Peyer's patch (tissue), 4 donors: ENCODE results near the gene CP. TPM values are rescaled to one million over a fixed set of nuclear protein-coding genes. Genes with fewer than 3 reads are reported as not detected.
"Not testable (repeated sequence)": the region's sequence is repeated elsewhere in the genome, so short reads cannot be mapped to it uniquely, and the experiment has no call there.

Source experiments
- DNase-seq, 3 donors: peaks; one replicate each; pipeline ENCODE4 v3.0.0-alpha.2; 2017 to 2019
- H3K27ac ChIP-seq, 4 donors: fragments of 200-600 bp; sonication (generic); one replicate each; pipeline ENCODE4 v1.5.1; 2016 to 2019
- H3K27me3 ChIP-seq, 2 donors: fragments of 200-600 bp; sonication (generic); one replicate each; pipeline ENCODE4 v1.5.1; 2019
- H3K36me3 ChIP-seq, 3 donors: fragments of 200-600 bp; sonication (generic); one replicate each; pipeline ENCODE4 v1.5.1; 2016 to 2019
- H3K4me1 ChIP-seq, 4 donors: fragments of 200-600 bp; sonication (generic); one replicate each; pipeline ENCODE4 v1.5.1; 2016 to 2019
- H3K4me3 ChIP-seq, 4 donors: fragments of 200-600 bp; sonication (generic); 1 replicate in 3 of 4; 2 replicates in 1 of 4; pipeline ENCODE4 v1.5.1; 2016 to 2019; ENCODE audit warnings: mild to moderate bottlenecking in 1 of 4
- H3K9me3 ChIP-seq, 4 donors: fragments of 200-600 bp; sonication (generic); one replicate each; pipeline ENCODE4 v1.5.1; 2016 to 2019; ENCODE audit warnings: mild to moderate bottlenecking in 1 of 4
- CTCF ChIP-seq, 6 experiments: fragments of 450-650 bp in 4 of 6; fragments of 200-600 bp in 2 of 6; sonication (generic) in 1 of 6; IDR thresholded peaks; one replicate each; pipeline ENCODE4 v1.5.1; 2017 to 2019; ENCODE audit warnings: antibody characterized with exemption in 6 of 6, mild to moderate bottlenecking in 3 of 6, moderate library complexity in 1 of 6
- POLR2A ChIP-seq, 2 donors: fragments of 450-650 bp; IDR thresholded peaks; one replicate each; pipeline ENCODE4 v1.5.1; 2017; ENCODE audit warnings: antibody characterized with exemption in 2 of 2, mild to moderate bottlenecking in 2 of 2, moderate library complexity in 2 of 2
- total RNA-seq, 4 donors: library from RNA; depleted of rRNA; stranded (reverse); fragments of >200 nt; gene quantifications; one replicate each; pipeline ENCODE4 v1.1.0, GENCODE V29; 2016

The CP gene
- total RNA-seq, 4 donors from 2014 or later: 4.7 to 37.8 (median 19.2) TPM

GRCh38 chr3:149226776-149227175 is 5.1 kb upstream of the CP start:
- H3K27me3 ChIP-seq: no peaks in the 10 kb centered on the region
- no peak overlapping the region for H3K4me3 ChIP-seq
- H3K4me1 ChIP-seq: no peaks in the 10 kb centered on the region
- H3K36me3 ChIP-seq: no peaks in the 10 kb centered on the region
- H3K9me3 ChIP-seq: no peaks in the 10 kb centered on the region
- no peak for TF ChIP-seq POLR2A (IDR thresholded peaks at IDR 0.05)
- TF ChIP-seq CTCF (IDR thresholded peaks at IDR 0.05): no peak
- no peak overlapping the region for H3K27ac ChIP-seq
- no peak for DNase-seq

DNA sequence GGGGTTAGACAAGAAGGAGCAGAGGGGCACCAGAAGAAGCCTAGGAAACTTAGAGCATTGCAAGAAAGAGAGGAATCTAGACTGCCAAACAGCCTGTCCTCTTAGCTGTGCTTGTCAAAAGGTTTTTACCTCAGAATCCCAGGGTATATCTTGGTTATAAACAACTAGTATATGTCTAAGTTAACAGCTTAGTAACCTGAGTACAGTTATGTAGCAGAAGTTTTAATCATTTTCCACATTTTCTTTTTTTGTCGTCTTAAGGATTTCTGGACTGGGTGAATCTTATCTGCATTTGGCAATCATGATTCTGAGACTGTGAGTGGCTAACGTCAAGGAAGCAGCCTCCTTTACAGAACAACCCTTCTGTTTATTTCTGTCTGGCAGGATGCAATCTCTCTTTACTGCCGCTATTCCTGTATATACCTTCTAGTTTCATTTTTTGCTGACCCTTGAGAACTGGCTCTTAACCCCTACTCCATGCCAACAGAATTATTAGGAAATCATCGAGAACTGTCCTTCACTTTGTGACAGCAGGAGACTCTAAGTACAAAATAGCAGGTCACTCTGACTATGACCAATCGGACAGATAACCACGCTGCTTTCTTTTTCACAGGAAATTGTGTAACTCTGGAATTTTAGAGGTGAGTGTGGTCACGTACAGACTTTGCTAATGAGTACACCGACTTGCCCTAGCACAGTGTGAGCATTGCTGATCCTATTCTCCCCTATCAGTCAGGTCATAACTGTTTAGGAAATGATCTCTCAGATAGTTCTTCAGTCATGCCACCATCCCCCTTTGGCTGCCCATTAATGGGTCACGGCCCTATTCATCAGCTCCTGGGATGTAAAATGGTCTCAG is 3.3 kb upstream of the CP start:
- H3K27me3 ChIP-seq: no peaks in the 10 kb centered on the region
- peak overlapping the region; percentile 3 to 39 (median 26) for H3K4me3 ChIP-seq
- peak overlapping the region in 3 of 4 donors; percentile 52 to 63 (median 60) for H3K27ac ChIP-seq
- TF ChIP-seq CTCF (IDR thresholded peaks at IDR 0.05) (no peak), POLR2A (IDR thresholded peaks at IDR 0.05) (no peak)
- H3K9me3 ChIP-seq: no peaks in the 10 kb centered on the region
- no peaks in the 10 kb centered on the region for H3K36me3 ChIP-seq
- DNase-seq: no peak
- H3K4me1 ChIP-seq: no peaks in the 10 kb centered on the region

DNA sequence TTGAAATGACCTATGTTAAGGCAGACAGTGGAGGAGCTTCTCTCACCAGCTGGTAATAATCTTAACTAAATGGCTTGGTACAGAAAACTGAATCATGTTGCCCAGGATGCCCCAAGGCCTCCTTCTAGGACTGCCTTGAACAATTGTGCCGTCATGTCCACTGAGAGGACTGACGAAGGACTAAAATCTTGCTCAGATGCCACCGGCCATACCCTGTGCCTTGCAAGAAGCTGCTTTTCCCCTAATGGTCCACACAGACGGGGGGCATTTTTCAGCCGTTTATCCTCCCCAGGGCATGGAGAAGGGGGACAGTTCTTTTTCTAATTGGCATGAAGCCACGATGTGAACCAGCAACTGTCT is 1.8 kb upstream of the CP start:
- Histone ChIP-seq H3K36me3 (no peaks in the 10 kb centered on the region), H3K4me1 (no peaks in the 10 kb centered on the region), H3K27ac (no peak overlapping the region), H3K27me3 (no peaks in the 10 kb centered on the region), H3K9me3 (no peaks in the 10 kb centered on the region), H3K4me3 (no peak overlapping the region)
- TF ChIP-seq POLR2A (IDR thresholded peaks at IDR 0.05): no peak
- no peak for TF ChIP-seq CTCF (IDR thresholded peaks at IDR 0.05)
- no peak for DNase-seq

GRCh38 chr3:149219380-149220121 is 2.1 kb downstream of the CP start:
- not testable (repeated sequence) for DNase-seq, H3K4me3 ChIP-seq, H3K27ac ChIP-seq, H3K36me3 ChIP-seq, H3K9me3 ChIP-seq, H3K27me3 ChIP-seq
- H3K4me1 ChIP-seq: peaks cover 0 to 17% (median 1%) of the 10 kb centered on the region in 4 donors

- H3K27ac ChIP-seq: no peak overlapping the region
- no peak for DNase-seq
- no peak for TF ChIP-seq POLR2A (IDR thresholded peaks at IDR 0.05)
- TF ChIP-seq CTCF (IDR thresholded peaks at IDR 0.05): no peak
- H3K36me3 ChIP-seq: no peaks in the 10 kb centered on the region
- no peak overlapping the region for H3K4me3 ChIP-seq
- H3K9me3 ChIP-seq: no peaks in the 10 kb centered on the region
- peaks cover 0 to 20% (median 1%) of the 10 kb centered on the region in 4 donors for H3K4me1 ChIP-seq
- H3K27me3 ChIP-seq: no peaks in the 10 kb centered on the region
Observed at GRCh38 chr3:149217347-149217746, 4.3 kb downstream of the CP start.
